Measurements from ENCODE around the gene MINDY4B.

MINDY4B gene

GRCh38 chr3:150822636-150823035 is 82.6 kb downstream of the MINDY4B start:
- no peak for DNase-seq (ENCODE audit: low read depth, low spot score)
- in situ Hi-C loops (cut with HindIII; ENCODE audit: low sequenced_read_pairs): no loop called here
- TF ChIP-seq CTCF (IDR thresholded peaks at IDR 0.05; ENCODE audit: low read depth, low read length): no peak
- H3K4me3 ChIP-seq (ENCODE audit: low read depth, low read length): no peak overlapping the region
